Peyer's patch (tissue), 4 donors: ENCODE results near the gene TNRC6A. TPM values are rescaled to one million over a fixed set of nuclear protein-coding genes. Genes with fewer than 3 reads are reported as not detected.

Experiments
- DNase-seq, 3 donors: peaks; one replicate each; pipeline ENCODE4 v3.0.0-alpha.2; 2017 to 2019
- H3K27ac ChIP-seq, 4 donors: fragments of 200-600 bp; sonication (generic); one replicate each; pipeline ENCODE4 v1.5.1; 2016 to 2019
- H3K27me3 ChIP-seq, 2 donors: fragments of 200-600 bp; sonication (generic); one replicate each; pipeline ENCODE4 v1.5.1; 2019
- H3K36me3 ChIP-seq, 3 donors: fragments of 200-600 bp; sonication (generic); one replicate each; pipeline ENCODE4 v1.5.1; 2016 to 2019
- H3K4me1 ChIP-seq, 4 donors: fragments of 200-600 bp; sonication (generic); one replicate each; pipeline ENCODE4 v1.5.1; 2016 to 2019
- H3K4me3 ChIP-seq, 4 donors: fragments of 200-600 bp; sonication (generic); 1 replicate in 3 of 4; 2 replicates in 1 of 4; pipeline ENCODE4 v1.5.1; 2016 to 2019; ENCODE audit warnings: mild to moderate bottlenecking in 1 of 4
- H3K9me3 ChIP-seq, 4 donors: fragments of 200-600 bp; sonication (generic); one replicate each; pipeline ENCODE4 v1.5.1; 2016 to 2019; ENCODE audit warnings: mild to moderate bottlenecking in 1 of 4
- CTCF ChIP-seq, 6 experiments: fragments of 450-650 bp in 4 of 6; fragments of 200-600 bp in 2 of 6; sonication (generic) in 1 of 6; IDR thresholded peaks; one replicate each; pipeline ENCODE4 v1.5.1; 2017 to 2019; ENCODE audit warnings: antibody characterized with exemption in 6 of 6, mild to moderate bottlenecking in 3 of 6, moderate library complexity in 1 of 6
- POLR2A ChIP-seq, 2 donors: fragments of 450-650 bp; IDR thresholded peaks; one replicate each; pipeline ENCODE4 v1.5.1; 2017; ENCODE audit warnings: antibody characterized with exemption in 2 of 2, mild to moderate bottlenecking in 2 of 2, moderate library complexity in 2 of 2
- total RNA-seq, 4 donors: library from RNA; depleted of rRNA; stranded (reverse); fragments of >200 nt; gene quantifications; one replicate each; pipeline ENCODE4 v1.1.0, GENCODE V29; 2016

TNRC6A gene
- total RNA-seq, 4 donors from 2014 or later, result 47.3 to 316 (median 85.5) TPM

GRCh38 chr16:24826096-24826690 lies 96.7 kb downstream of the TNRC6A start:
- H3K4me1 ChIP-seq, result no peaks in the 10 kb centered on the region
- peaks cover 0 to 60% (median 0%) of the 10 kb centered on the region in 3 donors for H3K36me3 ChIP-seq
- no peaks in the 10 kb centered on the region for H3K27me3 ChIP-seq

GRCh38 chr16:24826817-24827566 lies 97.5 kb downstream of the TNRC6A start:
- Histone ChIP-seq H3K4me3 (no peak overlapping the region), H3K9me3 (no peaks in the 10 kb centered on the region), H3K27ac (no peak overlapping the region), H3K4me1 (no peaks in the 10 kb centered on the region), H3K27me3 (no peaks in the 10 kb centered on the region), H3K36me3 (peaks cover 0 to 52% (median 0%) of the 10 kb centered on the region in 3 donors)
- DNase-seq, result no peak
- no peak for TF ChIP-seq POLR2A (IDR thresholded peaks at IDR 0.05)
- TF ChIP-seq CTCF (IDR thresholded peaks at IDR 0.05), result no peak

More at GRCh38 chr16:24826096-24826690, 96.7 kb downstream of the TNRC6A start:
- TF ChIP-seq CTCF (IDR thresholded peaks at IDR 0.05) (no peak), POLR2A (IDR thresholded peaks at IDR 0.05) (no peak)
- no peak overlapping the region for H3K27ac ChIP-seq
- DNase-seq, result no peak
- no peaks in the 10 kb centered on the region for H3K9me3 ChIP-seq
- no peak overlapping the region for H3K4me3 ChIP-seq

GRCh38 chr16:24829153-24829552 lies 99.7 kb downstream of the TNRC6A start:
- DNase-seq, result no peak
- H3K4me3 ChIP-seq, result no peak overlapping the region
- peaks cover 0 to 38% (median 0%) of the 10 kb centered on the region in 3 donors for H3K36me3 ChIP-seq
- H3K4me1 ChIP-seq, result no peaks in the 10 kb centered on the region
- no peaks in the 10 kb centered on the region for H3K9me3 ChIP-seq
- no peak overlapping the region for H3K27ac ChIP-seq
- no peaks in the 10 kb centered on the region for H3K27me3 ChIP-seq
- no peak for TF ChIP-seq POLR2A (IDR thresholded peaks at IDR 0.05)
- TF ChIP-seq CTCF (IDR thresholded peaks at IDR 0.05), result no peak

- no peak overlapping the region for H3K27ac ChIP-seq
- TF ChIP-seq POLR2A (IDR thresholded peaks at IDR 0.05) (no peak), CTCF (IDR thresholded peaks at IDR 0.05) (no peak)
- H3K36me3 ChIP-seq, result peaks cover 0 to 12% (median 0%) of the 10 kb centered on the region in 3 donors
- H3K4me1 ChIP-seq, result peaks cover 0 to 2% (median 0%) of the 10 kb centered on the region in 4 donors
- H3K27me3 ChIP-seq, result no peaks in the 10 kb centered on the region
- H3K4me3 ChIP-seq, result no peak overlapping the region
- H3K9me3 ChIP-seq, result no peaks in the 10 kb centered on the region
- DNase-seq, result no peak
These were observed 103.9 kb downstream of the TNRC6A start for GRCh38 chr16:24833352-24833751.

- peaks cover 0 to 16% (median 0%) of the 10 kb centered on the region in 4 donors for H3K4me1 ChIP-seq
- no peak overlapping the region for H3K27ac ChIP-seq
- TF ChIP-seq POLR2A (IDR thresholded peaks at IDR 0.05) (no peak), CTCF (IDR thresholded peaks at IDR 0.05) (peak in 4 of 6 experiments; percentile 29 to 84 (median 72))
- no peaks in the 10 kb centered on the region for H3K9me3 ChIP-seq
- H3K27me3 ChIP-seq, result no peaks in the 10 kb centered on the region
- H3K36me3 ChIP-seq, result peaks cover 0 to 5% (median 0%) of the 10 kb centered on the region in 3 donors
- no peak overlapping the region for H3K4me3 ChIP-seq
- DNase-seq, result peak in 2 of 3 donors; percentile 75 to 79
These were observed 105.2 kb downstream of the TNRC6A start for GRCh38 chr16:24834459-24835335.
